HepG2 (cell line): ENCODE measurements around the gene PLXNB2. TPM values are rescaled to one million over a fixed set of nuclear protein-coding genes. Genes with fewer than 3 reads are reported as not detected.

Source experiments
- ATAD3A ChIP-seq: sonication (generic); formaldehyde crosslinking; IDR thresholded peaks from 2 replicates; pipeline ENCODE4 v1.4.0; 2020; ENCODE audit warnings: missing genetic modification reagents
- CBX2 ChIP-seq, 2 experiments: fragments of 200-600 bp in 1 of 2; sonication (generic); formaldehyde crosslinking in 1 of 2; IDR thresholded peaks; 2 replicates each; pipeline versions ENCODE4 v1.7.0 to v1.8.1; 2018 to 2022; ENCODE audit warnings: low read depth in 2 of 2, low read length in 1 of 2, mild to moderate bottlenecking in 1 of 2, missing genetic modification reagents in 1 of 2
- GABPA ChIP-seq, 2 experiments: IDR thresholded peaks; 2 replicates each; pipeline ENCODE4 v1.6.1; 2011 to 2016; ENCODE audit warnings: low read depth in 2 of 2, low read length in 1 of 2, missing biosample characterization in 1 of 2, missing genetic modification characterization in 1 of 2
- HOXA7 ChIP-seq: sonication (generic); formaldehyde crosslinking; IDR thresholded peaks from 2 replicates; pipeline ENCODE4 v1.8.1; 2022; ENCODE audit warnings: mild to moderate bottlenecking, missing genetic modification reagents, moderate library complexity
- KDM5A ChIP-seq: fragments of 200-600 bp; sonication (generic); IDR thresholded peaks from 2 replicates; pipeline ENCODE4 v1.7.0; 2018; ENCODE audit warnings: antibody characterized with exemption, mild to moderate bottlenecking, low read length, borderline replicate concordance
- KLF6 ChIP-seq: IDR thresholded peaks from 2 replicates; pipeline ENCODE4 v1.8.0; 2016; ENCODE audit warnings: missing biosample characterization, missing genetic modification reagents
- NR1H2 ChIP-seq: sonication (generic); formaldehyde crosslinking; IDR thresholded peaks from 2 replicates; pipeline ENCODE4 v1.8.1; 2022; ENCODE audit warnings: low read depth, missing genetic modification reagents, borderline replicate concordance
- ZNF101 ChIP-seq: sonication (generic); formaldehyde crosslinking; IDR thresholded peaks from 2 replicates; pipeline ENCODE4 v1.4.0; 2020; ENCODE audit warnings: mild to moderate bottlenecking, low read depth, missing genetic modification reagents, borderline replicate concordance
- ZNF24 ChIP-seq: fragments of 450-650 bp; IDR thresholded peaks from 2 replicates; pipeline ENCODE4 v1.6.1; 2017; ENCODE audit warnings: antibody characterized with exemption, mild to moderate bottlenecking
- ZNF256 ChIP-seq: sonication (generic); formaldehyde crosslinking; conservative IDR thresholded peaks from 2 replicates; pipeline ENCODE4 v1.4.0; 2020; ENCODE audit warnings: missing genetic modification reagents
- ZNF263 ChIP-seq: sonication (generic); formaldehyde crosslinking; IDR thresholded peaks from 2 replicates; pipeline ENCODE4 v1.4.0; 2020; ENCODE audit warnings: missing genetic modification reagents
- ZNF367 ChIP-seq: sonication (generic); formaldehyde crosslinking; IDR thresholded peaks from 2 replicates; pipeline ENCODE4 v1.4.0; 2020; ENCODE audit warnings: missing genetic modification reagents, borderline replicate concordance
- ZNF496 ChIP-seq: sonication (generic); formaldehyde crosslinking; IDR thresholded peaks from 2 replicates; pipeline ENCODE4 v1.8.1; 2023; ENCODE audit warnings: mild to moderate bottlenecking, moderate library complexity, missing genetic modification reagents; ENCODE audit not compliant: insufficient replicate concordance
- ZNF598 ChIP-seq: sonication (generic); formaldehyde crosslinking; IDR thresholded peaks from 2 replicates; pipeline ENCODE4 v1.5.1; 2020; ENCODE audit warnings: mild to moderate bottlenecking, missing genetic modification reagents, borderline replicate concordance
- ZNF749 ChIP-seq: sonication (generic); formaldehyde crosslinking; IDR thresholded peaks from 2 replicates; pipeline ENCODE4 v1.8.0; 2022; ENCODE audit warnings: mild to moderate bottlenecking, missing genetic modification reagents, moderate library complexity, borderline replicate concordance
- polyA plus RNA-seq, 8 experiments: library from polyadenylated mRNA; depleted of rRNA in 3 of 8; stranded (reverse) in 7 of 8; unstranded in 1 of 8; fragments of >200 nt; fragmentation: Illumina TruSeq in 4 of 8; extraction: Trizol in 4 of 8; gene quantifications; 2 replicates each; pipeline versions ENCODE4 v1.2.1 to v1.2.3, GENCODE V29; 2011 to 2016; ENCODE audit warnings: low read depth in 4 of 8, missing spikeins in 1 of 8, mixed read lengths in 1 of 8; ENCODE audit not compliant: insufficient read depth in 1 of 8
- total RNA-seq, 5 experiments: library from RNA; depleted of rRNA; stranded (reverse); fragments of >200 nt; fragmentation: Illumina TruSeq; extraction: Trizol; gene quantifications; 2 replicates each; pipeline ENCODE4 v1.2.3, GENCODE V29; 2016; ENCODE audit warnings: low read depth in 1 of 5
- TF ChIP-seq, protein P1 (sequence below): sonication (generic); formaldehyde crosslinking; IDR thresholded peaks from 2 replicates; pipeline ENCODE4 v1.4.0; 2020; ENCODE audit warnings: missing genetic modification reagents
- TF ChIP-seq, protein P2 (sequence below): IDR thresholded peaks from 2 replicates; pipeline ENCODE4 v1.6.1; 2016; ENCODE audit warnings: low read depth, control low read depth
- TF ChIP-seq, protein P3 (sequence below): sonication (generic); formaldehyde crosslinking; IDR thresholded peaks from 2 replicates; pipeline ENCODE4 v1.5.0; 2020; ENCODE audit warnings: mild to moderate bottlenecking, missing genetic modification reagents
- TF ChIP-seq, protein P4 (sequence below): sonication (generic); formaldehyde crosslinking; IDR thresholded peaks from 2 replicates; pipeline ENCODE4 v1.5.0; 2020; ENCODE audit warnings: missing genetic modification reagents, mild to moderate bottlenecking, borderline replicate concordance
- TF ChIP-seq, protein P5 (sequence below): sonication (generic); formaldehyde crosslinking; IDR thresholded peaks from 2 replicates; pipeline ENCODE4; 2020; ENCODE audit warnings: missing genetic modification reagents, mild to moderate bottlenecking, borderline replicate concordance

PLXNB2 gene
- total and polyA plus RNA-seq, 2 of the 13 experiments (the other 11 are each of a cell fraction or from before 2014, with no cell fraction given) = 32.6 to 68.9 TPM

DNA sequence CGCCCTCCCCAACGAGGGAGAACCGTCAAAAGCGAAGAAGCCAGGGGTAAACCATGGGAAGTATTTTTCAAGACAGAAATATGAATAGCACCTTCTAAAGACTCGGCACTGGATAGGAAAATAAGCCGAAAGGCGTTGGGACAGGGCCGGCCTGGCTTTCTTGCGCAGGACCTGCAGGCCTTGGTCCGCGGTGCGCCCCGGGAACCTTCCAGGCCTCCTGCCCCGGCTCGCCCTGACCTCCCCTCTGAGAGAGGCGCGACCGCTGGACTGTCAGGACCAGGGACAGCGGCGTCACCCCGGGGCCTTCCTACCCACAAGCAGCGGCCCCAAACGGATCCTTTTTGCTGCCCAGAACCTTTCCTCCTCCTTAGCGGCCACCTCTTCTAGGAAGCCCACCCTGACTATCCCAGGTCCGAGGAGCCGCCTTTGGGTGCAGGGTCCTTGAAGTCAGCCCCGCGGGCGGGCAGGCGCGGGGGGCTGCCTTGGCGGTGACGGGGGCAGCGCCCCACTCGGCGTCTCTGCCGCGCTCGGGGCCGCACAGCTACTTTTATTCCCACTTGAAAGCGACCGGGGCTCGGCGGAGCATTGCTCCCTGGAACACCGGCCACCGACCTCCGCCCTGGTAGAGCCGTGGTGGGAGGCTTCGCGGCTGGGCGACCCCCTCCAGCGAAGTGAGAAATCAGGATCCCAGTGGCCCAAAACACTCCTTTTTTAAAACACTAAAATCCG is 36.6 kb downstream of the PLXNB2 start (continued):
- TF ChIP-seq, protein P1, sequence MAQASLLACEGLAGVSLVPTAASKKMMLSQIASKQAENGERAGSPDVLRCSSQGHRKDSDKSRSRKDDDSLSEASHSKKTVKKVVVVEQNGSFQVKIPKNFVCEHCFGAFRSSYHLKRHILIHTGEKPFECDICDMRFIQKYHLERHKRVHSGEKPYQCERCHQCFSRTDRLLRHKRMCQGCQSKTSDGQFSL (CRISPR knock-in tag) = no peak
- TF ChIP-seq, protein P2, sequence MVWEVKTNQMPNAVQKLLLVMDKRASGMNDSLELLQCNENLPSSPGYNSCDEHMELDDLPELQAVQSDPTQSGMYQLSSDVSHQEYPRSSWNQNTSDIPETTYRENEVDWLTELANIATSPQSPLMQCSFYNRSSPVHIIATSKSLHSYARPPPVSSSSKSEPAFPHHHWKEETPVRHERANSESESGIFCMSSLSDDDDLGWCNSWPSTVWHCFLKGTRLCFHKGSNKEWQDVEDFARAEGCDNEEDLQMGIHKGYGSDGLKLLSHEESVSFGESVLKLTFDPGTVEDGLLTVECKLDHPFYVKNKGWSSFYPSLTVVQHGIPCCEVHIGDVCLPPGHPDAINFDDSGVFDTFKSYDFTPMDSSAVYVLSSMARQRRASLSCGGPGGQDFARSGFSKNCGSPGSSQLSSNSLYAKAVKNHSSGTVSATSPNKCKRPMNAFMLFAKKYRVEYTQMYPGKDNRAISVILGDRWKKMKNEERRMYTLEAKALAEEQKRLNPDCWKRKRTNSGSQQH = peak; percentile 96; the same call in 1 of the 2 replicates
- peak; percentile 62; the same call in 1 of the 2 replicates for TF ChIP-seq ZNF256 (CRISPR knock-in tag)
- TF ChIP-seq HOXA7 (CRISPR knock-in tag) = no peak
- TF ChIP-seq ZNF24 = no peak
- TF ChIP-seq, protein P3, sequence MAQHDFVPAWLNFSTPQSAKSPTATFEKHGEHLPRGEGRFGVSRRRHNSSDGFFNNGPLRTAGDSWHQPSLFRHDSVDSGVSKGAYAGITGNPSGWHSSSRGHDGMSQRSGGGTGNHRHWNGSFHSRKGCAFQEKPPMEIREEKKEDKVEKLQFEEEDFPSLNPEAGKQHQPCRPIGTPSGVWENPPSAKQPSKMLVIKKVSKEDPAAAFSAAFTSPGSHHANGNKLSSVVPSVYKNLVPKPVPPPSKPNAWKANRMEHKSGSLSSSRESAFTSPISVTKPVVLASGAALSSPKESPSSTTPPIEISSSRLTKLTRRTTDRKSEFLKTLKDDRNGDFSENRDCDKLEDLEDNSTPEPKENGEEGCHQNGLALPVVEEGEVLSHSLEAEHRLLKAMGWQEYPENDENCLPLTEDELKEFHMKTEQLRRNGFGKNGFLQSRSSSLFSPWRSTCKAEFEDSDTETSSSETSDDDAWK (CRISPR knock-in tag) = no peak
- TF ChIP-seq GABPA (IDR thresholded peaks at IDR 0.05; ENCODE audit: low read depth, low read length) = no peak
- no peak for TF ChIP-seq GABPA (CRISPR knock-in tag; IDR thresholded peaks at IDR 0.05; ENCODE audit: low read depth)
- TF ChIP-seq ZNF101 = no peak
- TF ChIP-seq ZNF598 (CRISPR knock-in tag) = no peak
- TF ChIP-seq, protein P4, sequence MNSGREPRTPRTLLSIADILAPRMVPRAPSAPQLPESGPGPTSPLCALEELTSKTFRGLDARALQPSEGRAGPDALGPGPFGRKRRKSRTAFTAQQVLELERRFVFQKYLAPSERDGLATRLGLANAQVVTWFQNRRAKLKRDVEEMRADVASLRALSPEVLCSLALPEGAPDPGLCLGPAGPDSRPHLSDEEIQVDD (CRISPR knock-in tag) = peak; percentile 74; the same call in 1 of the 2 replicates
- TF ChIP-seq ZNF496 (CRISPR knock-in tag) = no peak
- TF ChIP-seq KLF6 (CRISPR knock-in tag) = peak; percentile 97
- TF ChIP-seq ATAD3A (CRISPR knock-in tag) = no peak
- 0 out of 2 replicates have a peak, but pooled peaks have one; percentile 25 for TF ChIP-seq ZNF749
- TF ChIP-seq CBX2 (IDR thresholded peaks at IDR 0.05; ENCODE audit: low read depth, low read length) = no peak
- no peak for TF ChIP-seq CBX2 (CRISPR knock-in tag; IDR thresholded peaks at IDR 0.05; ENCODE audit: low read depth)
- TF ChIP-seq ZNF263 = peak; percentile 44; the same call in 1 of the 2 replicates
- no peak for TF ChIP-seq KDM5A
- TF ChIP-seq NR1H2 (CRISPR knock-in tag) = no peak
- TF ChIP-seq ZNF367 (CRISPR knock-in tag) = peak; percentile 56; the same call in 1 of the 2 replicates
- TF ChIP-seq, protein P5, sequence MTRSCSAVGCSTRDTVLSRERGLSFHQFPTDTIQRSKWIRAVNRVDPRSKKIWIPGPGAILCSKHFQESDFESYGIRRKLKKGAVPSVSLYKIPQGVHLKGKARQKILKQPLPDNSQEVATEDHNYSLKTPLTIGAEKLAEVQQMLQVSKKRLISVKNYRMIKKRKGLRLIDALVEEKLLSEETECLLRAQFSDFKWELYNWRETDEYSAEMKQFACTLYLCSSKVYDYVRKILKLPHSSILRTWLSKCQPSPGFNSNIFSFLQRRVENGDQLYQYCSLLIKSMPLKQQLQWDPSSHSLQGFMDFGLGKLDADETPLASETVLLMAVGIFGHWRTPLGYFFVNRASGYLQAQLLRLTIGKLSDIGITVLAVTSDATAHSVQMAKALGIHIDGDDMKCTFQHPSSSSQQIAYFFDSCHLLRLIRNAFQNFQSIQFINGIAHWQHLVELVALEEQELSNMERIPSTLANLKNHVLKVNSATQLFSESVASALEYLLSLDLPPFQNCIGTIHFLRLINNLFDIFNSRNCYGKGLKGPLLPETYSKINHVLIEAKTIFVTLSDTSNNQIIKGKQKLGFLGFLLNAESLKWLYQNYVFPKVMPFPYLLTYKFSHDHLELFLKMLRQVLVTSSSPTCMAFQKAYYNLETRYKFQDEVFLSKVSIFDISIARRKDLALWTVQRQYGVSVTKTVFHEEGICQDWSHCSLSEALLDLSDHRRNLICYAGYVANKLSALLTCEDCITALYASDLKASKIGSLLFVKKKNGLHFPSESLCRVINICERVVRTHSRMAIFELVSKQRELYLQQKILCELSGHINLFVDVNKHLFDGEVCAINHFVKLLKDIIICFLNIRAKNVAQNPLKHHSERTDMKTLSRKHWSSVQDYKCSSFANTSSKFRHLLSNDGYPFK (CRISPR knock-in tag) = peak; percentile 53; the same call in 1 of the 2 replicates
